ENCODE data around the gene ASS1.

GRCh38 chr9:130399768-130400167 lies 45.0 kb upstream of the ASS1 start:
- TF ChIP-seq, protein P1, sequence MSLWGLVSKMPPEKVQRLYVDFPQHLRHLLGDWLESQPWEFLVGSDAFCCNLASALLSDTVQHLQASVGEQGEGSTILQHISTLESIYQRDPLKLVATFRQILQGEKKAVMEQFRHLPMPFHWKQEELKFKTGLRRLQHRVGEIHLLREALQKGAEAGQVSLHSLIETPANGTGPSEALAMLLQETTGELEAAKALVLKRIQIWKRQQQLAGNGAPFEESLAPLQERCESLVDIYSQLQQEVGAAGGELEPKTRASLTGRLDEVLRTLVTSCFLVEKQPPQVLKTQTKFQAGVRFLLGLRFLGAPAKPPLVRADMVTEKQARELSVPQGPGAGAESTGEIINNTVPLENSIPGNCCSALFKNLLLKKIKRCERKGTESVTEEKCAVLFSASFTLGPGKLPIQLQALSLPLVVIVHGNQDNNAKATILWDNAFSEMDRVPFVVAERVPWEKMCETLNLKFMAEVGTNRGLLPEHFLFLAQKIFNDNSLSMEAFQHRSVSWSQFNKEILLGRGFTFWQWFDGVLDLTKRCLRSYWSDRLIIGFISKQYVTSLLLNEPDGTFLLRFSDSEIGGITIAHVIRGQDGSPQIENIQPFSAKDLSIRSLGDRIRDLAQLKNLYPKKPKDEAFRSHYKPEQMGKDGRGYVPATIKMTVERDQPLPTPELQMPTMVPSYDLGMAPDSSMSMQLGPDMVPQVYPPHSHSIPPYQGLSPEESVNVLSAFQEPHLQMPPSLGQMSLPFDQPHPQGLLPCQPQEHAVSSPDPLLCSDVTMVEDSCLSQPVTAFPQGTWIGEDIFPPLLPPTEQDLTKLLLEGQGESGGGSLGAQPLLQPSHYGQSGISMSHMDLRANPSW (CRISPR knock-in tag; IDR thresholded peaks at IDR 0.05; ENCODE audit: borderline replicate concordance) = no peak
- TF ChIP-seq ZNF44 (CRISPR knock-in tag; IDR thresholded peaks at IDR 0.05) = no peak
- TF ChIP-seq HBP1 (CRISPR knock-in tag; IDR thresholded peaks at IDR 0.05; ENCODE audit: low read depth) = no peak
- no peak for TF ChIP-seq CBX2 (IDR thresholded peaks at IDR 0.05; ENCODE audit: low read depth, low read length)
- no peak for TF ChIP-seq CBX2 (CRISPR knock-in tag; IDR thresholded peaks at IDR 0.05; ENCODE audit: low read depth)
- no peak for TF ChIP-seq RERE (CRISPR knock-in tag; IDR thresholded peaks at IDR 0.05; ENCODE audit: low read depth)
- no peak for TF ChIP-seq ZEB1 (IDR thresholded peaks at IDR 0.05; ENCODE audit: insufficient replicate concordance, low read depth)

All from HepG2 (cell line).